ENCODE results near the gene CLCN2.

The CLCN2 gene

GRCh38 chr3:184349563-184350470 is 11.6 kb downstream of the CLCN2 start:
- no peak overlapping the region for H3K27ac ChIP-seq (ENCODE audit: low read length, poor library complexity, severe bottlenecking)

DNA sequence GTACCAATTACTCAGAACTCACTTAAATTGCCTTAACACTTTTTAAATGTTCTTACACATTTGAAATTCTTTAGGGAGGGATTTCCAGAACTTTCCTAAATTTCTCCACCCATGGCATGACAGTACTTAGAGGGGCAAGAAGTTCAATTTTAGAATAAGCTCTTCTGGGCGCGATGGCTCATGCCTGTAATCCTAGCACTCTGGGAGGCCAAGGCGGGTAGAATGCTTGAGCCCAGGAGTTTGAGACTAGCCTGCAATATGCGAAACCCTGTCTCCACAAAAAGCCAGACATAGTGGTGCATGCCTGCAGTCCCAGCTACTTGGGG is 13.4 kb downstream of the CLCN2 start:
- Histone ChIP-seq H3K9ac (ENCODE audit: low read length) (no peak overlapping the region), H4K8ac (ENCODE audit: low read length) (no peak overlapping the region), H2BK120ac (ENCODE audit: low read depth, low read length) (no peak overlapping the region), H3K27ac (ENCODE audit: low read length, poor library complexity, severe bottlenecking) (peak overlapping the region; percentile 2), H3K4ac (ENCODE audit: low read depth in 1 of 2, low read length in 2 of 2) (no peak overlapping the region), H3K23ac (ENCODE audit: low read length in 2 of 2) (no peak overlapping the region), H2BK5ac (ENCODE audit: low read depth, low read length, poor library complexity, severe bottlenecking) (no peak overlapping the region), H3K27me3 (ENCODE audit: control insufficient read depth in 1 of 2, insufficient read depth in 1 of 2, low read length in 2 of 2) (no peaks in the 10 kb centered on the region), H3K79me1 (replicated peaks; ENCODE audit: low read length, poor library complexity, severe bottlenecking) (peaks cover 6% of the 10 kb centered on the region), H3K4me3 (ENCODE audit: insufficient read depth in 1 of 2, low read depth in 1 of 2, low read length in 2 of 2) (no peak overlapping the region), H3K9me3 (ENCODE audit: control insufficient read depth, low read length) (no peaks in the 10 kb centered on the region), H2BK15ac (ENCODE audit: low read depth, poor library complexity, severe bottlenecking) (no peak overlapping the region), H2AK5ac (ENCODE audit: low read length, severe bottlenecking) (no peak overlapping the region), H3K4me2 (ENCODE audit: low read length, poor library complexity, severe bottlenecking) (no peak overlapping the region), H3K18ac (ENCODE audit: low read depth in 1 of 2, low read length in 2 of 2) (no peak overlapping the region), H2AFZ (ENCODE audit: low read depth, low read length) (no peak overlapping the region), H3K14ac (ENCODE audit: low read length in 2 of 2) (no peak overlapping the region), H4K91ac (ENCODE audit: low read length) (no peak overlapping the region), H3K36me3 (ENCODE audit: control insufficient read depth in 1 of 2, insufficient read depth in 2 of 2, low read depth in 1 of 2, low read length in 2 of 2) (peaks cover 34 to 36% of the 10 kb centered on the region in 2 experiments), H2BK12ac (ENCODE audit: low read length in 2 of 2) (no peak overlapping the region), H3K4me1 (ENCODE audit: control insufficient read depth, insufficient read depth, low read depth, low read length) (peaks cover 67% of the 10 kb centered on the region)
- WGBS = 95% methylated on average over 4 of the region's 4 CpGs
- DNase-seq = no peak

More at GRCh38 chr3:184349563-184350470, 11.6 kb downstream of the CLCN2 start:
- Histone ChIP-seq H3K9me3 (ENCODE audit: control insufficient read depth, low read length) (no peaks in the 10 kb centered on the region), H2BK12ac (ENCODE audit: low read length in 2 of 2) (no peak overlapping the region), H3K36me3 (ENCODE audit: control insufficient read depth in 1 of 2, insufficient read depth in 2 of 2, low read depth in 1 of 2, low read length in 2 of 2) (peaks cover 22 to 44% of the 10 kb centered on the region in 2 experiments), H3K79me1 (replicated peaks; ENCODE audit: low read length, poor library complexity, severe bottlenecking) (peaks cover 5% of the 10 kb centered on the region), H4K91ac (ENCODE audit: low read length) (no peak overlapping the region), H3K4ac (ENCODE audit: low read depth in 1 of 2, low read length in 2 of 2) (no peak overlapping the region), H3K23ac (ENCODE audit: low read length in 2 of 2) (no peak overlapping the region), H3K4me3 (ENCODE audit: insufficient read depth in 1 of 2, low read depth in 1 of 2, low read length in 2 of 2) (no peak overlapping the region), H3K4me1 (ENCODE audit: control insufficient read depth, insufficient read depth, low read depth, low read length) (peaks cover 52% of the 10 kb centered on the region), H2BK5ac (ENCODE audit: low read depth, low read length, poor library complexity, severe bottlenecking) (no peak overlapping the region), H4K8ac (ENCODE audit: low read length) (no peak overlapping the region), H3K14ac (ENCODE audit: low read length in 2 of 2) (no peak overlapping the region), H3K4me2 (ENCODE audit: low read length, poor library complexity, severe bottlenecking) (no peak overlapping the region), H2AFZ (ENCODE audit: low read depth, low read length) (no peak overlapping the region), H2BK120ac (ENCODE audit: low read depth, low read length) (no peak overlapping the region), H3K27me3 (ENCODE audit: control insufficient read depth in 1 of 2, insufficient read depth in 1 of 2, low read length in 2 of 2) (no peaks in the 10 kb centered on the region), H2AK5ac (ENCODE audit: low read length, severe bottlenecking) (no peak overlapping the region), H3K9ac (ENCODE audit: low read length) (no peak overlapping the region), H3K18ac (ENCODE audit: low read depth in 1 of 2, low read length in 2 of 2) (no peak overlapping the region), H2BK15ac (ENCODE audit: low read depth, poor library complexity, severe bottlenecking) (no peak overlapping the region)
- DNase-seq = no peak
- WGBS = 94% methylated on average over 9 of the region's 10 CpGs

DNA sequence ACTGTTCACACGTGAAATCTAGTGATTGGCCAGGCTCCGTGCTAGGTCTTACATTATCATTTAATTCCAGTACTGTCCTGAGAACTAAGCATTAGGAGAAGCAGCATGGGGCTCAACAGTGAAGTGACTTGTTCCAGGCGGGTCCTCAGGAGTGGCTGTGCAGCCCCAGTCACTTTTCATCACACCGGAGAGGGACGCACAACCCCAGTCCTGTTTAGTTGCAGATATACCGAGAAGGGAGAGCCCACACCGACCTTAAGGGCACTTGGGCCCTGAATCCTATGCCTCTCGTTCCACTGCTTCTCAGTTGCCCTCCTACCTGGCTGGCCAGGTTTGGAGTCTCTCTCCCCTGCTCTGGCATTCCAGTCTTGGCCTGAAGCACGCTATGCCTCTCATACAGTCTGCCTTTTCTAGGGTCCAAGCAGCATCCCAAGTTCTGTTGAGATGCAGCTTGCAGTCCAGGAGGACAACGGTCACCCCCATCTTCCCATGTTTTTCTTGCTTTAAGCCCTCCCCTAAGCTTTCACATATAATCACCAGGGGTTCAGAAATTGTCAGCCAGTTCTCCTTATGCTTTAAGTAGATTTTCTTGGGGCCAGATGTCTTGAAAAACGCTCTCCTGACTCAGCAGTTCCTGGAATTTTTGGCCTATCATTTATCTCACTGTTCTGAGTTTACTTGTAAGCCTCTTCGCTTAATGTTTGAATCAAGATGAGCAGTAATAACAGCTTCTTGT is 13.9 kb downstream of the CLCN2 start:
- H4K8ac ChIP-seq (ENCODE audit: low read length) = peak overlapping the region; percentile 8
- no peak overlapping the region for H3K9ac ChIP-seq (ENCODE audit: low read length)
- H3K36me3 ChIP-seq (ENCODE audit: control insufficient read depth in 1 of 2, insufficient read depth in 2 of 2, low read depth in 1 of 2, low read length in 2 of 2) = peaks cover 34 to 36% of the 10 kb centered on the region in 2 experiments
- H3K4me2 ChIP-seq (ENCODE audit: low read length, poor library complexity, severe bottlenecking) = no peak overlapping the region
- DNase-seq = no peak
- H3K4me1 ChIP-seq (ENCODE audit: control insufficient read depth, insufficient read depth, low read depth, low read length) = peaks cover 72% of the 10 kb centered on the region
- H2BK15ac ChIP-seq (ENCODE audit: low read depth, poor library complexity, severe bottlenecking) = no peak overlapping the region
- no peaks in the 10 kb centered on the region for H3K27me3 ChIP-seq (ENCODE audit: control insufficient read depth in 1 of 2, insufficient read depth in 1 of 2, low read length in 2 of 2)
- no peak overlapping the region for H3K14ac ChIP-seq (ENCODE audit: low read length in 2 of 2)
- no peak overlapping the region for H2BK5ac ChIP-seq (ENCODE audit: low read depth, low read length, poor library complexity, severe bottlenecking)
- no peak overlapping the region for H3K23ac ChIP-seq (ENCODE audit: low read length in 2 of 2)
- WGBS = 93% methylated on average over 10 of the region's 12 CpGs
- no peak overlapping the region for H2BK120ac ChIP-seq (ENCODE audit: low read depth, low read length)
- H2BK12ac ChIP-seq (ENCODE audit: low read length in 2 of 2) = no peak overlapping the region
- H3K79me1 ChIP-seq (replicated peaks; ENCODE audit: low read length, poor library complexity, severe bottlenecking) = peaks cover 6% of the 10 kb centered on the region
- H2AK5ac ChIP-seq (ENCODE audit: low read length, severe bottlenecking) = peak overlapping the region; percentile 3
- no peak overlapping the region for H4K91ac ChIP-seq (ENCODE audit: low read length)
- peak overlapping the region in 1 of 2 experiments; percentile 0 for H3K18ac ChIP-seq (ENCODE audit: low read depth in 1 of 2, low read length in 2 of 2)
- H3K4ac ChIP-seq (ENCODE audit: low read depth in 1 of 2, low read length in 2 of 2) = no peak overlapping the region
- no peak overlapping the region for H3K4me3 ChIP-seq (ENCODE audit: insufficient read depth in 1 of 2, low read depth in 1 of 2, low read length in 2 of 2)
- H2AFZ ChIP-seq (ENCODE audit: low read depth, low read length) = no peak overlapping the region
- no peaks in the 10 kb centered on the region for H3K9me3 ChIP-seq (ENCODE audit: control insufficient read depth, low read length)
- peak overlapping the region; percentile 3 for H3K27ac ChIP-seq (ENCODE audit: low read length, poor library complexity, severe bottlenecking)

- Histone ChIP-seq H3K4me1 (ENCODE audit: control insufficient read depth, insufficient read depth, low read depth, low read length) (peaks cover 65% of the 10 kb centered on the region), H3K27me3 (ENCODE audit: control insufficient read depth in 1 of 2, insufficient read depth in 1 of 2, low read length in 2 of 2) (no peaks in the 10 kb centered on the region), H2BK15ac (ENCODE audit: low read depth, poor library complexity, severe bottlenecking) (no peak overlapping the region), H3K4me2 (ENCODE audit: low read length, poor library complexity, severe bottlenecking) (no peak overlapping the region), H3K9me3 (ENCODE audit: control insufficient read depth, low read length) (no peaks in the 10 kb centered on the region), H3K4ac (ENCODE audit: low read depth in 1 of 2, low read length in 2 of 2) (no peak overlapping the region), H3K9ac (ENCODE audit: low read length) (no peak overlapping the region), H3K4me3 (ENCODE audit: insufficient read depth in 1 of 2, low read depth in 1 of 2, low read length in 2 of 2) (no peak overlapping the region), H4K91ac (ENCODE audit: low read length) (no peak overlapping the region), H2AFZ (ENCODE audit: low read depth, low read length) (no peak overlapping the region), H3K36me3 (ENCODE audit: control insufficient read depth in 1 of 2, insufficient read depth in 2 of 2, low read depth in 1 of 2, low read length in 2 of 2) (peaks cover 33 to 38% of the 10 kb centered on the region in 2 experiments), H2BK120ac (ENCODE audit: low read depth, low read length) (no peak overlapping the region), H2AK5ac (ENCODE audit: low read length, severe bottlenecking) (peak overlapping the region; percentile 82), H4K8ac (ENCODE audit: low read length) (no peak overlapping the region), H3K23ac (ENCODE audit: low read length in 2 of 2) (no peak overlapping the region), H3K14ac (ENCODE audit: low read length in 2 of 2) (no peak overlapping the region), H3K79me1 (replicated peaks; ENCODE audit: low read length, poor library complexity, severe bottlenecking) (peaks cover 6% of the 10 kb centered on the region), H3K18ac (ENCODE audit: low read depth in 1 of 2, low read length in 2 of 2) (no peak overlapping the region), H3K27ac (ENCODE audit: low read length, poor library complexity, severe bottlenecking) (no peak overlapping the region), H2BK12ac (ENCODE audit: low read length in 2 of 2) (peak overlapping the region in 1 of 2 experiments; percentile 32), H2BK5ac (ENCODE audit: low read depth, low read length, poor library complexity, severe bottlenecking) (no peak overlapping the region)
- 97% methylated on average over 20 of the region's 20 CpGs for WGBS
- no peak for DNase-seq
These were observed 14.8 kb downstream of the CLCN2 start for GRCh38 chr3:184346480-184347190.

Data from mesenchymal stem cell (in vitro differentiated cells and primary cell).